Measurements from ENCODE around the gene DIP2B. TPM values are rescaled to one million over a fixed set of nuclear protein-coding genes. Genes with fewer than 3 reads are reported as not detected.

Gene DIP2B, protein sequence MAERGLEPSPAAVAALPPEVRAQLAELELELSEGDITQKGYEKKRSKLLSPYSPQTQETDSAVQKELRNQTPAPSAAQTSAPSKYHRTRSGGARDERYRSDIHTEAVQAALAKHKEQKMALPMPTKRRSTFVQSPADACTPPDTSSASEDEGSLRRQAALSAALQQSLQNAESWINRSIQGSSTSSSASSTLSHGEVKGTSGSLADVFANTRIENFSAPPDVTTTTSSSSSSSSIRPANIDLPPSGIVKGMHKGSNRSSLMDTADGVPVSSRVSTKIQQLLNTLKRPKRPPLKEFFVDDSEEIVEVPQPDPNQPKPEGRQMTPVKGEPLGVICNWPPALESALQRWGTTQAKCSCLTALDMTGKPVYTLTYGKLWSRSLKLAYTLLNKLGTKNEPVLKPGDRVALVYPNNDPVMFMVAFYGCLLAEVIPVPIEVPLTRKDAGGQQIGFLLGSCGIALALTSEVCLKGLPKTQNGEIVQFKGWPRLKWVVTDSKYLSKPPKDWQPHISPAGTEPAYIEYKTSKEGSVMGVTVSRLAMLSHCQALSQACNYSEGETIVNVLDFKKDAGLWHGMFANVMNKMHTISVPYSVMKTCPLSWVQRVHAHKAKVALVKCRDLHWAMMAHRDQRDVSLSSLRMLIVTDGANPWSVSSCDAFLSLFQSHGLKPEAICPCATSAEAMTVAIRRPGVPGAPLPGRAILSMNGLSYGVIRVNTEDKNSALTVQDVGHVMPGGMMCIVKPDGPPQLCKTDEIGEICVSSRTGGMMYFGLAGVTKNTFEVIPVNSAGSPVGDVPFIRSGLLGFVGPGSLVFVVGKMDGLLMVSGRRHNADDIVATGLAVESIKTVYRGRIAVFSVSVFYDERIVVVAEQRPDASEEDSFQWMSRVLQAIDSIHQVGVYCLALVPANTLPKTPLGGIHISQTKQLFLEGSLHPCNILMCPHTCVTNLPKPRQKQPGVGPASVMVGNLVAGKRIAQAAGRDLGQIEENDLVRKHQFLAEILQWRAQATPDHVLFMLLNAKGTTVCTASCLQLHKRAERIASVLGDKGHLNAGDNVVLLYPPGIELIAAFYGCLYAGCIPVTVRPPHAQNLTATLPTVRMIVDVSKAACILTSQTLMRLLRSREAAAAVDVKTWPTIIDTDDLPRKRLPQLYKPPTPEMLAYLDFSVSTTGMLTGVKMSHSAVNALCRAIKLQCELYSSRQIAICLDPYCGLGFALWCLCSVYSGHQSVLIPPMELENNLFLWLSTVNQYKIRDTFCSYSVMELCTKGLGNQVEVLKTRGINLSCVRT (N-terminal part only)
- 20.4 and 25.3 TPM in 2 replicates for total RNA-seq
- 9.6 TPM for polyA plus RNA-seq (2012)

DNA sequence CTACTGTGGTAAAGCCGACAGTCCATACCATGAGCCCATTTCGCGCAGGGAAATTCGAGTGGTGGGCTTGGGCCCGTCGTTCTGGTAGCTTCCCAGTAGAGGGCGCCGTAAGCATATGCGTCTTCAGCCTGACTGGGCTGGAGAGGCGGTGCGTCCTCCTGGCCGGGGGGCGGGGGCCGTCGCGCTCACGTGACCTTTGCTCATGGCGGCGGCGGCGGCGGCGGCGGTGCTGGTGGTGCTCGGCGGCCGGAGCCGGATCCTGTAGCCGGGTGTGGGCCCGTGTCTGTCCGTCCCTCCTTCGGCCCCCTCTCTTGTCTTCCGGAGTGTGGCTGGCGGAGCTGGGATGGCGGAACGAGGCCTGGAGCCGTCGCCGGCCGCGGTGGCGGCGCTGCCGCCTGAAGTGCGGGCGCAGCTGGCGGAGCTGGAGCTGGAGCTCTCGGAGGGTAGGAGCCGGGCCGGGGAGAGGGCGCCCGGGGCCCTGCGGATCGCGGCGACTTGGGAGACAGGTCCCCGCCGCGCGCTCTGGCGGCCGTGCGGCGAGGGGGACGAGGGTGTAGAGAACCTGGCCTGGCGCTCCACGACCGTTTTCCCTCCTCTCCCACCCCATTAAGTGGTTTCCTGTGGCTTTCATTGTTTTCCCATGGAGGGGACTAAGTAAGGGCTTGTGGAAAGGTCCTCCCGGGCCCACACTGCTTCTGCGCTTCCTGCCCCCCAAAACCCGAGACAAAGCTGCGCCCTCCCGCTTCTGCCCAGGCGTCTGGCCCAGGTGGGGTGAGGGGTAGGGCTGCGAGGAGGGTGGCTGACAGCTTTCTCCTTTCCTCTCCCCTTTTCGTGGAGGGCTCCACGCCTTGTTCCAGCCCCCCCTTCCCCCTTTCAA lies at the start of gene DIP2B:
Gene DIP2B (plus strand): TSS at position 188 of the 877 bp plus-strand sequence. CDS start 156 bp downstream, at position 344.
- peak; percentile 91 for DNase-seq (ENCODE audit: low read depth)

DNA sequence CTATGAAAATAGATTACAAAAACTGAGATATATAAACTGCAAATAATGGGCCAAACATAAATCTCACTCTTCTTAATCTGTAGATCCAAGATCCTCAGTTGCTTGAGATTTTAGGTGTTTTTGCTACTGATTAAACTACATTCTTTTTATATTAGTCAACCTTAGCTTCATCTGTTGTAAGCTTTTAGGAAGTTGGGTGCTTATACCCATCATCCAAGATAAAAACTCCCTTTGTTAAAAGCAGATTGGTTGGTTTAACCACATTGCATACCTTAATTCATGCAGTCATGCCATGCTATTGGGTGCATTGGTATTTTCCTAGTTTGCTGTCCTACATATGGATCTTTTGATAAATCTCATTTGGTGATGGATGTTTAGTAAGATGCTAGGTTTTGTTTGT lies 46.2 kb upstream of the DIP2B start:
- no peak for DNase-seq (ENCODE audit: low read depth)

DNA sequence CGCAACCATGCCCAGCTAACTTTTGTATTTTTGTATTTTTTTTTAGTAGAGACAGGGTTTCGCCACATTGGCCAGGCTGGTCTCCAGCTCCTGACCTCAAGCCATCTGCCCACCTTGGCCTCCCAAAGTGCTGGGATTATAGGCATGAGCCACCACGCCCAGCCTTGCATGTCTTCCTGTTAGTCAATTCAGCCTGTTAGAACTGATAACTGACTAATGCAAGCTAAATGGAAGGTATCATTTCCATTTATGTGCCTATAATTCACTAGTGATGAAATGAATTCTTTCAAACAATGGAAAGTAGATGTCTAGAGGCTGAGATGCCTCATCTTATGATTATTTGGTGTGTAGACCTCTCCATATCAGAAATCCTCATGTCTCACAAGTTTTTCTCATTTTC lies 37.3 kb upstream of the DIP2B start:
- DNase-seq (ENCODE audit: low read depth), result no peak

DNA sequence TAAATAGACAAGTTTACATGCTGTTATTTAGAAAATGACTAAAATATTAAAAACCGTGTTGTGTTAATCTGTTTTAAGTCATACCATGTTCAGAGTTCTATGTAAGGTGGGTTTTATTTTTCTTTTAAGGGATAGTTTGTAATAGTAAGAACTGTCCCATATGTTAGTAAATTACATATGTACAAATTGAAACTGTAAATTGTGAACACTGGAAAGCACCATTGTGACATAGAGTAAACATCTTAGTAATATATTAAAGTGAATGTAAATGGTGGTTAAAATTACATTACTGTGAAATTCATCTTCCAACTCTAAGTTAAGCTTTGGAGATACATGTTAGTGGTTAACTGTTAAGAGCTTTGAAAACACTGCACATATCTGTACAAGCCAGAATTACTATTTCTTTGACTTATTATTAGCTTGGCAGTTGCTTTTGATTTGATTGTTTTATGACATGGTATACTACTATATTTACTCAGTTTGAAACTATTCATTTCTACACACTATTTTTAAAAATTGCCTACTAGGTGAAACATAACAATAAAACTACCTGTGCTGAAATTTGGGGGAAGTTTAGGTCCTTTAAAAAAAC lies 27.4 kb upstream of the DIP2B start:
- DNase-seq (ENCODE audit: low read depth), result no peak

DNA sequence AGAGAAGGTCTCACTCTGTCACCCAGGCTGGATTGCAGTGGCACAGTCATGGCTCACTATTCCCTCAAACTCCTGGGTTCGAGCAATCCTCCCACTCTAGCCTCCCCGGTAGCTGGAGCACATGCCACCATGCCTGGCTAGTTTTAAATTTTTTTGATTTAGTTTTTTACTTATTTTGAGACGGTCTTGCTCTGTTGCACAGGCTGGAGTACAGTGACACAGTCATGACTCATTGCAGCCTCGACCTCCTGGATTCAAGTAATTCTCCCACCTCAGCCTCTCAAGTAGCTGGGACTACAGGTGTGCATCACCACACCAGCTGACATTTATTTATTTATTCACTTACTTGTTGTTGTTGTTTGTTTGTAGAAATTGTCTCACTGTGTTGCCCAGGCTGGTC lies 22.2 kb upstream of the DIP2B start:
- DNase-seq (ENCODE audit: low read depth), result no peak

DNA sequence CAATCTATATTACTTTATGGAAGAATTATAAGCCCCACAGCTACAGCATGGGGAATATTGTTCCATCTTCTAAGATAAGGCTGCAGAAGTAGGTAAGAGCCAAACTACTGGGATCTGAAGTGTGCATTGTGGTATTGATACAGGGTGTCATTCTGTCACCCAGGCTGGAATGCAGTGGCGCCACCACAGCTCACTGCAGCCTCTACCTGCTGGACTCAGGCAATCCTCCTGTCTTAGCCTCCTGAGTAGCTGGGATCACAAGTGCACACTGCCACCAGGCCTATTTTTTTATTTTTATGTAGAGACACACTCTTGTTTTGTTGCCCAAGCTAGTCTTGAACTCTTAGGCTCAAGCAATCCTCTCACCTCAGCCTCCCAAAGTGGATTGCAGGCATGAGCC lies 21.3 kb upstream of the DIP2B start:
- no peak for DNase-seq (ENCODE audit: low read depth)

DNA sequence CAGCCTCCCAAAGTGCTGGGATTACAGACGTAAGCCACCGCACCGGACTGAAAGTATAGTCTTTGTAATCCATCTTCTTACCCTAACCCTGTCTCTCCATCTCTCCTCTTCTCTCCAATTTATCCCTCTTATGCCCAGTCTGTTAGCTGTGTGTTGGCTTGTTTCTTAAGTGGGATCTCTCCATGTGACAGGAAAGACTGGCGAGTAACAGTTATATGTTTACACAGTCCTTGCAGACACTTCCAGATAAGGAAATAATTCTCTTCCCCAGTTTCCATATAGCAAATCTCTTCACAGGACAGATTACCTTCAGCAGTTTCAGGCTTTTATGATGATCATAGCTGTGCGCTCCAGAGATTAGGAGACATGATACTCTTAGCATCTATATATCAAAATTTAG lies 16.0 kb upstream of the DIP2B start:
- DNase-seq (ENCODE audit: low read depth), result no peak

DNA sequence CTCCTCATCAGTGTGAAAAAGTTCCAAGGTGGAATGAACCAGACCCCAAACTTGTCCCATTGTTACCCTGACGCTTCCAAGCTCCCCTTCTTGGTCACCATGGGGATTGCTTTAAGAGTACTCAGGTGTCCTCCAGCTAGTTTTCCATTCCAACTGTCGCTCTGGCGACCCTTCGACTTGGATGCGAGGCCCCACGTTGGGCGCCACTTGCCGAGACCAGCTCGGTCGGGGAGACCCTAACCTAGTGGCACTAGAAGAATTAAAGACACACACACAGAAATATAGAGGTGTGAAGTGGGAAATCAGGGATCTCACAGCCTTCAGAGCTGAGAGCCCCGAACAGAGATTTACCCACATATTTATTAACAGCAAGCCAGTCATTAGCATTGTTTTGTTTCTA lies 6.7 kb upstream of the DIP2B start:
- peak; percentile 9 for DNase-seq (ENCODE audit: low read depth)

DNA sequence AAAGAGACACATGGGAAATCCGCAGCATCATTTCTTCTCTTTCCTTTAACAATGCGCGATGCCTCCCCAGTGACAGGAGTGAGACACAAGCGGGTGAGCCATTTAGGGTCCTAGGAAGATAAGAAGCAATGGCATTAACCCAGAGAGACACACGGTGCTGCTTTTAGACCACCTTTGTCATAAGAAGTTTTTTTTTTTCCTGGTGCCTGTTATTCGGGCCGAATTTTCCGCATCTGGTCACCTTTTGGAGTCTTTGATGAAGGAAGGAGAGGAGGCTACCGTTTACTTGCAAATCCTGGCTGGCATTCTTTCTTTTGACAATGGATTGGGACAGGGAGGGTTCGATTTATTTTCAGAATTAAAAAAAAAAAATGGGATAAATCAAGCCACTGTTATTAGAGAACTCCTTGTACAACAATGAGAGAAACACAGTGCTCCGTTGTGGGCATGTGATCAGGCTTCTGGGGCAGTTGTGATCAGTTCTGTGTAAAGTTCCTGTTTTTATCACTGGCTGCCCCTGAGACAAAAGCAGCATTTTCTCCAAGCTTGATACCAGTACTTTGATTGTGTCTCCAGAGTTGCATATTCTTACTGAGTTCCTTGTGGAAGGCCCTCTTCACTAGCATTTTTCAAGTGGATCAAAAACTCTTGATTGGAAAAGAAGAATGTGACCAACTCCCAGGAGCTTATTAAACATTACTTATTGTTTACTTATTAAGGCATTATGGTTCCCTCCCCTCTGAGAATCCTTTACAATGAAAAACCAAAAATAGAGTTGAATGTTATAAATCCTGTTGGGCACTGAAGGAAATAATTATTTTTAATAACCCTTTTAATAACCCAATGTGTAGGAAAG lies 1.1 kb downstream of the DIP2B start:
- no peak for DNase-seq (ENCODE audit: low read depth)

DNA sequence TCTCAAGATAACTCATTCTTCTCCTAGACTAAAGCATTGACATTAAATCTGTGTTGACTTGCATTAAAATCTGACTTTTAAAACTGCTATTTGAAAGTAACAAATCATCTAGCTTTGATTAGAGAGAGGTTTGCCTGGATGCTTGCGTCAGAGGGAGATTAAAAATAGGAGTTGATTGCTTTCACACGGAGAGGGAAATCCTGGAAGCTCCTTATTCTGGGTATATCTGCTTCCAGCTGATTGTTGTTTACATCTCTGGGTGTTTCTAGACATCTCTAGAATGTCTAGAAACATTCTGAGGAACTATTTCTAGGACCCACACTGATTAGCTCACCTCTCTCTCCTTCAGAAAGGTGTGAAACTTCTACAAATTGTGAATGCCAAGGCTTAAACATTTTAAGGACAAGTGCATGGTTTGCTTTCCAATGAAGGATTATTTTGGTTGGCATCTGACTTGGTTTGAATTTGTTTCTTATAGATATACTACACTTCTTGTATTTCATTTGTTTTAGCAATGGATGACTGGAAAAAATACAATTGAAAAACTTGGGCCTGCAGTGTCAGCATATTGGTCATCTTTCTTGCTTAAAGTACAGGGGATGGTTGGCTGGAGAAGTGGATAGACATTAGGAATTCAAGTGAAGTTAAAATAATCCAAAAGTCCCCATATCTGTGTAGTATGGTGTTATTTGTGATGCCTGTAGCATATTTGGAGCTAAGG lies 2.1 kb downstream of the DIP2B start:
- no peak for DNase-seq (ENCODE audit: low read depth)

DNA sequence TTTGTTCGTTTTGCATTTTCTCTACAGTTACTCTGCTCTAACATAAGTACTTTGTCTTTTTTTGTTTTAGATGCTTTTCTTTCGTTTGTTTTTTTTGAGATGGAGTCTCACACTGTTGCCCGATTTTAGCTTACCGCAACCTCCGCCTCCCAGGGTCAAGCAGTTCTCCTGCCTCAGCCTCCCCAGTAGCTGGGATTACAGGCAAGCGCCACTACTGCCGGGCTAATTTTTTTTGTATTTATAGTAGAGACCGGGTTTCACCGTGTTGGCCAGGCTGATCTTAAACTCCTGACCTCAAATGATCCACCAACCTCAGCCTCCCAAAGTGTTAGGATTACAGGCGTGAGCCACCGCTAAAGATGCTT lies 2.7 kb downstream of the DIP2B start:
- DNase-seq (ENCODE audit: low read depth), result no peak

DNA sequence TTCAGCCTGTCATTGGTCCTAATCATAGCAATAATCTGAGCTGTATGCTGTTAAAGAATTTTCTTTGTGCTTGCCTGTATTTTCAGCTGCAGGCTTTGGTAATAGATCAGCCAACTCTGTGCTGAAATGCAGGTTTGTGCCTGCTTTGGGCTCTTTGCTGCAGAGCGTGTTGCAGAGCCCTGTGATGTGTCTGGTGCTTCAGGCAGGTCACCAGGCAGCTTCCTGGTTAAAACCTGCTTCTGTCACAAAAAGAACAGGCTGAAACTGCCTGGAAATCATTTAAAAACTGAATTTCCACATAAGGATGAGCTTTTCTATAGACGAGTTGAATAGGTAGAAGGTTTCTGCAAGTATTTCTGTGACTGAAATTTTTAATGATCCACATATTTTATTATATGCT lies 3.1 kb downstream of the DIP2B start:
- no peak for DNase-seq (ENCODE audit: low read depth)

DNA sequence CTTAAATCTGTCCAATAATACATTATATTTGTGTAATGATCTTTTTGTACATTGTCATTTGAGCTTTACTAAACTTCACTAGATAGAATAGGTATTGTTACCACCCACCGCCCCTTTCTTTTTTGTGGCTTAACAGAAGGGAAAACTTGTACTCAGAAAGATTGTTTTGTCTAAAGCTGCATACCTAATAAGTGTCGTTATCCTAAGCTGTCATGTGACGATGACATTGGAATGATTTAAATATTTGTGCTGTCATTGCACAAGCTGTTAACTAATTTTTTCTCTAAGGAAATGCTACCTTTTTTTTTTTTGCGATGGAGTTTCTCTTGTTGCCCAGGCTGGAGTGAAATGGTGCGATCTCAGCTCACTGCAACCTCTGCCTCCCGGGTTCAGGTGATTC lies 3.6 kb downstream of the DIP2B start:
- no peak for DNase-seq (ENCODE audit: low read depth)

DNA sequence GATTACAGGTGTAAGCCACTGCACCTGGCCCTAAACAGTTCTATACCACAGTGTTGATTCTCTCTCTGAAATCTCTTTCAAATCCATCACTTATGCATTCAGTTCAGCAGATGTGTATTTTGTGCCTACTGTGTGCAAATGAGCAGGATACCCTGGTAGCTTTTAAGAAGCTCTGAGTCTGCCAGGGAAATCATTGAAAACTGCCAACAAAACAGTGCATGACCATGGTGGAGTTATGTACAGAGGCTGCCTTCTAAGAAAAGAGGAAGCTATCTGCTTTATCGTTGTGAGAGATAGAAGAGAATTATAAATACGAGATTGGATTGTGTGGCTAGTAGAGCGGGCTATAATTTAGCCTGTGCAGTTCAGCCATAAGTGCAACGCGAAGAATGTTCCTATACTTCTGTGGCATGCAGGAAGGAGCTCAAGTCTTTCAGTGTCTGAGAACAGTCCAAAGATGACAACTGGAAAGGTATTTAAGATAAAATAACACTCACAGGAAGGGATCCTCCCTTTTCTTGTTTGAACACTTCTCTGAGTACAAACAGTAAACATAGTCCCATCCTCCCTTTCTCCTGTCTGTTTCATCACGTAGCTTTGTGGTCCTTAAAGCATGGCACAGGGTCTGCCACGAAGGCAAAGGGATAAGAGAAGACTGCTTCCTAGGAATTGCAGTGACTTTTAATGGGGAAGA lies 4.3 kb downstream of the DIP2B start:
- DNase-seq (ENCODE audit: low read depth), result no peak

DNA sequence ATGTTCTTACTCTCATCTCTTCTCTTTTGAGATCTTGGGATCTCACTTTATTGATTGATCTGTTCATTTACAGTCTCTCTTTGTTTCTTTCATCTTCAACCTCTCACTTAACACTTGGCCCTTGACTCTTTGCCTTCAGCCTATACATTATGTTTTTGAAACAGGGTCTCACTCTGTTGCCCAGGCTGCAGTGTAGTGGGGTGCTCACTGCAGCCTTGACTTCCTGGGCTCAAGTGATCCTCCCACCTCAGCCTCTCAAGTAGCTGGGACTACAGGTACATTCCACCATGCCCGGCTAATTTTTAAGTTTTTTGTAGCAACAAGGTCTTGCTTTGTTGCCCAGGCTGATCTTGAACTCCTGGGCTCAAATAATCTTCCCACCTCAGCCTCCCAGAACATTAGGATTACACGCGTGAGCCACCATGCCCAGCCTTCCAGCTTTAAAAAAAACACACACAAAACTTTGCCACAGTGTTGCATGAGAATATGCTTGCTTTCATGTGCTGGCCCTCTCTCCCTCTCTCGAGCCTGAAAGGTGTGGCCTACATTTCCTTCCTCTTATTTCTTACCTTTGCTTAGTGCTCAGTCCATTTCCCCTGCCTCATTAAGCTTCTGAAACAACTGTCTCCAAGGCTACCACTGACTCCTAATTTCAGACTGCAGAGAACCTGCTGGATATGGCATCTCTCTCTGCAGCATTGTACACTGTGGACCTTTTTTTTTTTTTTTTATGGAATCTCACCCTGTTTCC lies 9.9 kb downstream of the DIP2B start:
- no peak for DNase-seq (ENCODE audit: low read depth)

DNA sequence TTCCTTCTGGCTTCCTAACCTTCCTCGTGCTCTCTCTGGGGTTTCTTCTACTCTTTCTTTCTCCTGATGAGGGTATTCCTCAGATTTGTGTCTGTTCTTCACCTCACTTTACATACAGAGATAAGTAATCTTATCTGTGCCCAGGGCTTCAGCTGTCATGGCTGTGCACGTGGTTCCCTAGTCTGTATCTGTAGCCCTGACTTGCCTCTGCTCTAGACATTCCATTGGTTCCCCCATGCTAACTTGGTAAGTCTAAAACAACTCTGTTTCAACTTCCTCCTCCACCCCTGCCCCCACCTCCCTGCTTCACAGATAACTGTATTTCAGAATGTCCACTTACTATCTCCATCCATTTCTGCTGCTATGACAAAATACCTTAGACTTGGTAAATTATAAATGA lies 10.8 kb downstream of the DIP2B start:
- no peak for DNase-seq (ENCODE audit: low read depth)

DNA sequence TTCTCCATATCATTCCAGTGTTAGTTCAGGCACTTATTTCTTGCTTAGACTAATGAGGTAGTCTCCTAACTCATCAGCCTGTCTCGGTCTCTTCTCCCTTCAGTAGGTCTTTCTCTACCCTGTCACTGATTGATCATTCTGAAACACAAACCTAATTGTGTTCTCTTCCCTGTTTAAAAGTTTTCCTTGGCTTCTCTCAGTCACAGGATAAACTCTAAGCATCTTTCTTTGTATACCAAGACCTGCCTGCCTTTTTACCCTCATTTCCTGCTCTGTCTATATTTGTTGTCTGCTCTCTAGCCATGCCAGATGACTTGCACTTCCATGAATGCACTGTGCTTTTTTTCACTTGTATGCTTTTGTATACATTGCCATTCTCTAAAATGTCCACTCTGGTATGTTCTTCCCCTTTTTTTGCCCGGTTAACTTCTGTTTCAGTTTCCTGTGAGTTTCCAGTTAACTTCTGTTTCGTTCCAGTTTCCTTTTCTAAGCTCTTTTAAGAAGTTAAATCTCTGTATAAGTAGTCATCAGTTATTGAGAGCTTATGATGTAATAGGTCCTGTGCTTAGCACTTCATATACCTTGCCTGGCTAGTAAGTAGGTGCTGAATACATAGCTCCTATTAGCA lies 12.8 kb downstream of the DIP2B start:
- DNase-seq (ENCODE audit: low read depth), result no peak
